ENCODE data around the gene KANTR.

Gene KANTR

DNA sequence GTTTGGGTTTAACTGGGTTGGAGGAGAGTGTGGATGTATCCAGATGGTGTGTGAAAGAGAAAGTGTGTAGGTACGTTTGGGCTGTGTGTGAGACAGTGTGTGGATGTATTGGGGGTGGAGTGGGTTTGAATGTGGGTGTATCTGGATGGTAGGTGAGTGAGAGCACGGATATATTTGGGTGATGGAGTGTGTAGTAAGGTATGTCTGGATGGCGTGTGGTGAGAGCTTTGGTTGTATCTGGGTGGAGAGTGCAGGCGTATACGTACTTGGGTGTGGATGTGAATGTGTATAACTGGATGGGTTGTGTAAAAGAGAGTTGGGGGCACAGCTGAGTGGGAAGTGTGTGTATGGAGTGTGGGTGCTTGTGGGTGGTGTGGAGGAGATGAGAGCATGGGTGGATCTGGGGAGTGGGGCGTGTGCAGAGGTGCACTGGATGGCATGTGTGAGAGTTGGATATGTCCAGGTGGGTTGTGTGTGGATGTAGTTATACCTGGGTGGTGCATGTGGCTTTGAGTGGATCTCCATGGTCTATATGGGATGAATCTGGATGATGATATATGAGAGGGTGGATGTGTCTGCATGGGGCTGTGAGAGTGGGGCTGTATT is 38.6 kb upstream of the KANTR start:
- TF ChIP-seq, protein P1, sequence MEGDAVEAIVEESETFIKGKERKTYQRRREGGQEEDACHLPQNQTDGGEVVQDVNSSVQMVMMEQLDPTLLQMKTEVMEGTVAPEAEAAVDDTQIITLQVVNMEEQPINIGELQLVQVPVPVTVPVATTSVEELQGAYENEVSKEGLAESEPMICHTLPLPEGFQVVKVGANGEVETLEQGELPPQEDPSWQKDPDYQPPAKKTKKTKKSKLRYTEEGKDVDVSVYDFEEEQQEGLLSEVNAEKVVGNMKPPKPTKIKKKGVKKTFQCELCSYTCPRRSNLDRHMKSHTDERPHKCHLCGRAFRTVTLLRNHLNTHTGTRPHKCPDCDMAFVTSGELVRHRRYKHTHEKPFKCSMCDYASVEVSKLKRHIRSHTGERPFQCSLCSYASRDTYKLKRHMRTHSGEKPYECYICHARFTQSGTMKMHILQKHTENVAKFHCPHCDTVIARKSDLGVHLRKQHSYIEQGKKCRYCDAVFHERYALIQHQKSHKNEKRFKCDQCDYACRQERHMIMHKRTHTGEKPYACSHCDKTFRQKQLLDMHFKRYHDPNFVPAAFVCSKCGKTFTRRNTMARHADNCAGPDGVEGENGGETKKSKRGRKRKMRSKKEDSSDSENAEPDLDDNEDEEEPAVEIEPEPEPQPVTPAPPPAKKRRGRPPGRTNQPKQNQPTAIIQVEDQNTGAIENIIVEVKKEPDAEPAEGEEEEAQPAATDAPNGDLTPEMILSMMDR (conservative IDR thresholded peaks at IDR 0.05), result no peak
- no peak overlapping the region for H3K27ac ChIP-seq

DNA sequence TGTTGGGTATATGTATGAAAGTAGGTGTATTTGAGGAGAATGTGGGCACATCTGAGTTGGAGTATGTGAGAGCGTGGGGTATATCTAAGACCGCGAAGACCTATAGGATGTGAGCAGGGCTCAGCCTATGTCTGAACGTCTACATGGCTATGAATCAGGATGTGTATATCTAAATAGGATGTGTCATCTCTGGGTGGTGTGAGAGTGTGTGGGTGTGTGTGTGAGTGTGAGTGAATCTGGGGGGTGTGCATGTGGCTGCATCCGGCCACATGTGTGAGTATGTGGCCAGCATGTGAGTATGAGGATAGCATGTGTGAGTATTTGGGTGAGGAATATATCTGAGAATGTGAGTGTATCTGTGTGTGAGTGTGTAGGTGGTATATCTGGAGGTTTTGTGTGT is 37.6 kb upstream of the KANTR start:
- TF ChIP-seq, protein P1 (conservative IDR thresholded peaks at IDR 0.05), result no peak
- no peak overlapping the region for H3K27ac ChIP-seq

DNA sequence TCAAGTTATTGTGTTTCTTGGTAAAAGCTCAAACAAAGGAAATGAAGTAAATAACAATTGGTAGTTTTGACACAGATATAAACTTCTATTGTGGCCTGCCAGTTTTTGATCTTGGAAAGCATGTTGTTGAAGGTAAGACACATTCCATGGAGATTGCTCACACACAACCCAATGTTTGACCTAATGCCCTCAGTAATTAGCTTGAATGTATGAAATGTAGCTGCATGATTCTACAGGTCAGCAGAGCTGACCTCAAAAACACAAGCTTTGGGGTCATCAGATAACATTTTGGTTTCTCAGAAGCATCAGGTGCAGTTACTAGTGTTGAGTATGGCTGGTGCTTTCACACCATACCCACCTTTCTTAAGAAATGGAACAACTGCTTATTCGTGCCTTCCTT is 28.8 kb upstream of the KANTR start:
- TF ChIP-seq, protein P1 (conservative IDR thresholded peaks at IDR 0.05), result no peak

DNA sequence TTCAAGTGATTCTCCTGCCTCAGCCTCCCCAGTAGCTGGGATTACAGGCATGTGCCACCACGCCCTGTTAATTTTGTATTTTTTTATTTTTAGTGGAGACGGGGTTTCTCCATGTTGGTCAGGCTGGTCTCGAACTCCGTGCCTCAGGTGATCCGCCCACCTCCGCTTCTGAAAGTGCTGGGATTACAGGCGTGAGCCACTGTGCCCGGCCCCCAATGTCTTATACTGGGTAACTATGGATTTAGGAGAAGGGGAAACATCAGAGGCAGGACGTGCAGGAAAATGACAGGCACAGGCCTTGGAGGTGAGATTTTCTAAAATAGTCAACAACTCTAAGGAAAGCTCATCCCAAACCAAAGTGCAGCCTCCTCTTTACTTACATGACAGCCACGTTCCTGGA is 22.9 kb upstream of the KANTR start:
- no peak overlapping the region for H3K27ac ChIP-seq
- TF ChIP-seq, protein P1 (conservative IDR thresholded peaks at IDR 0.05), result no peak

More for the DNA sequence above, 28.8 kb upstream of the KANTR start:
- H3K27ac ChIP-seq, result no peak overlapping the region

DNA sequence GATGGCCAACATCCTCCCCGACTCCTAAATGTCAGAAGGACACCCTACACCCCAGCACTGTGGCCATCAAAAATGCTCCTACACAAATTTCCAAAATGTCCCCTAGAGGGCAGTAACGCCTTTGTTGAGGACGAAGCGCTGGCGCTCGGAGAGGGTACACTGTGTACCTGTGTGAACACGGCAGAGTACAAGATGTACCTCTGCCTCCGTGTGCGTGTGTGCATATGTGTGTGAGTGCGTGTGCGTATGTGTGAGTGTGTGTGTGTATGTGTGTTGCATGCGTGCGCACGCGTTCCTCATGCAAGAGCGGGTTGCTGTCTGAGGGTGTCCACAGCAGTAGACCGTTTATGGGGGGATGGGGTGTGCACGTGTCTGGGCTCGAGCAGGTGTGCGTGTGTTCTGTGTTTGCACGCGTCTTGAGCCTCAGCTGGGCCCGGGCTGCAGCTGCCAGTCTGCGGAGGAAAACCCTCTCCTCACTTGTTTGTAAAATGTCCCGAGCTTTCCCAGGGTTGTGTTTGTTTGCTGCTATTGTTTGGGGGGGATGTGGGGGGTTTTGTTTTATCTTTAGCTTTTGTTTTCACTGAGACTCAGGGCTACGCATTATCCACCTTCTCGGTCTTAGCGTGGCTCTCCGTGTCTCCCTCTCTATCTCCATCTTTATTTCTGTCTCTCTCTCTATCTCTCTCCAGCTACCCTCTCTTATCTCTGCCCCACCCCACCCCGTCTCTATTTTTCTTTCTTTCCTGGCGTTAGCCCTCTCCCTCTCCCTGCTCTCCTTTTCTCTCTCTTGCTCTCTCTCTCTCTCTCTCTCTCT is 22.1 kb upstream of the KANTR start:
- peak overlapping the region; percentile 42 for H3K27ac ChIP-seq
- TF ChIP-seq, protein P1 (conservative IDR thresholded peaks at IDR 0.05), result peak; percentile 61

DNA sequence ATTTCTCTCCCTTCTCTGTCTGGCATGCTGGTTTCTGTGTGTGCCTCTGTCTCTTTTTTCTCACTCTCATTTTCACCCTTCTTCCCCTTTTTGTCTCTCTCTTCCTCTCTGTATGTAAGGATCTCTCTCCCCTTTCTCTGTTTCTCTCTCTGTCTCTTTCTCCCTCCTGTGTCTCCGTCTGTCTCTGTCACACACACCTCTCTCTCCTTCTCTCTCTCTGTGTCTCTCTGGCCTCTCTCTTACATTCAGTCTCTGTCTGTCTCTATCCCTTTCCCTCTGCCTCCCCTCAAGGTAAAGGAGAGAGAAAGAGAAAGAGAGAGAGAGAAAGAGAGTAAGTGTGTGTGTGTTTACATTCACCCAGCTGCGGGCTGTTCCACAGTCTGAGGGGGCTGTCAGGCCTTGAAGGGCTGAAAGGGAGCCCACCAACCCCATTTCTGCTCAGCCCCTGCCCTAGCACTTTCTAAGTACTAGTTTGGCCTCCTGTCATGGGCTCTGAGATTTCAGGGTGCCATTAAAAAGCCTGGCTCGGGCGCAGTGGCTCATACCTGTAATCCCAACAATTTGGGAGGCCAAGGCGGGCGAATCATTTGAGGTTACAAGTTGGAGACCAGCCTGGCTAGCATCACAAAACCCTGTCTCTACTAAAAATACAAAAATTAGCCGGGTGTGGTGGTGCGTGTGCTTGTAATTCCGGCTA is 21.4 kb upstream of the KANTR start:
- peak overlapping the region; percentile 42 for H3K27ac ChIP-seq
- TF ChIP-seq, protein P1 (conservative IDR thresholded peaks at IDR 0.05), result no peak

DNA sequence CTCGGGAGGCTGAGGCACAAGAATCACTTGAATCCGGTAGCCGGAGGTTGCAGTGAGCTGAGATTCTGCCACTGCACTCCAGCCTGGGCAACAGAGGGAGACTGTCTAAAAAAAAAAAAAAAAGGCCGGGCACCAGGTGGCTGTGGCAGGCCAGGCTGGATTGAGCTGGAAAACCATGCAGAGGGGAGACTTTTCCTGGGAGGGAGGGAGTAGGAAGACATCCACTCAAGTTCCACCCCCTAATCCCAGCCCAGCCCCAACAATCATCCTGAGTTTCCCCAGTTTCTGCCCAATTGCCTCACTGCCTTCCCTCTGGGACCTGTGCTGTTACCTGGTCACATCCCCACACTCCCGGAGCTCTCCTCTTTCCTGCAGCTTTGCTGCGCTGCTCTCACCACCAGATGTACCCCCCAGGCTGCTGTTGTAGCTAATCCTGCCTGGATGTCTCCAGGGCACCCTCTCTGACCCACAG is 20.8 kb upstream of the KANTR start:
- H3K27ac ChIP-seq, result no peak overlapping the region

More for the DNA sequence above, 20.8 kb upstream of the KANTR start:
- TF ChIP-seq, protein P1 (conservative IDR thresholded peaks at IDR 0.05), result no peak

Data from VCaP (cell line).